Effector CD8-positive, alpha-beta T cell (primary cell): ENCODE data around the gene SEPTIN12.
"Not testable (repeated sequence)": the region's sequence is repeated elsewhere in the genome, so short reads cannot be mapped to it uniquely, and the experiment has no call there.

Experiments
- DNase-seq: peaks from one replicate; lab custom pipeline; 2025; lab: John Stamatoyannopoulos, UW

SEPTIN12 gene

GRCh38 chr16:4753227-4753626, 34.9 kb downstream of the SEPTIN12 start:
- no peak for DNase-seq

- DNase-seq: no peak
Measured at GRCh38 chr16:4752351-4753100, 35.6 kb downstream of the SEPTIN12 start.

- DNase-seq: no peak
Measured at GRCh38 chr16:4750896-4751295, 37.2 kb downstream of the SEPTIN12 start.

GRCh38 chr16:4749700-4750257, 38.4 kb downstream of the SEPTIN12 start:
- DNase-seq: no peak

GRCh38 chr16:4748682-4749411, 39.3 kb downstream of the SEPTIN12 start:
- no peak for DNase-seq

- no peak for DNase-seq
Measured at GRCh38 chr16:4747906-4748681, 40.1 kb downstream of the SEPTIN12 start.

- no peak for DNase-seq
Measured at GRCh38 chr16:4746991-4747574, 41.1 kb downstream of the SEPTIN12 start.

GRCh38 chr16:4746215-4746614, 41.9 kb downstream of the SEPTIN12 start:
- no peak for DNase-seq

GRCh38 chr16:4745274-4745569, 42.9 kb downstream of the SEPTIN12 start:
- no peak for DNase-seq

- no peak for DNase-seq
Measured at GRCh38 chr16:4744555-4745273, 43.4 kb downstream of the SEPTIN12 start.

- no peak for DNase-seq
Measured at GRCh38 chr16:4743226-4743878, 44.8 kb downstream of the SEPTIN12 start.

- DNase-seq: not testable (repeated sequence)
Measured at GRCh38 chr16:4738370-4738769, 49.8 kb downstream of the SEPTIN12 start.

- no peak for DNase-seq
Measured at GRCh38 chr16:4737545-4737944, 50.6 kb downstream of the SEPTIN12 start.

- DNase-seq: no peak
Measured at GRCh38 chr16:4736546-4736945, 51.6 kb downstream of the SEPTIN12 start.

GRCh38 chr16:4734730-4735535, 53.2 kb downstream of the SEPTIN12 start:
- peak; percentile 92 for DNase-seq

- peak; percentile 75 for DNase-seq
Measured at GRCh38 chr16:4734063-4734729, 53.9 kb downstream of the SEPTIN12 start, which contains the start of the genes ANKS3 and DNAAF8. Gene ANKS3 (minus strand): TSS chr16:4734271. CDS start chr16:4730149, 4,122 bp downstream. Gene DNAAF8 (plus strand): TSS chr16:4734537. CDS start chr16:4736515, 1,978 bp downstream.

- DNase-seq: peak; percentile 33
Measured at GRCh38 chr16:4733747-4734062, 54.4 kb downstream of the SEPTIN12 start.

GRCh38 chr16:4733211-4733742, 54.9 kb downstream of the SEPTIN12 start:
- DNase-seq: no peak

GRCh38 chr16:4729876-4730275, 58.3 kb downstream of the SEPTIN12 start:
- DNase-seq: no peak
